NT2/D1 (cell line): ENCODE measurements around the gene ZNF726.
"Not testable (repeated sequence)": the region's sequence is repeated elsewhere in the genome, so short reads cannot be mapped to it uniquely, and the experiment has no call there.

Experiments
- DNase-seq: peaks from one replicate; pipeline ENCODE4 v3.0.0-alpha.2; 2011; ENCODE audit warnings: low read depth, low spot score
- H3K27me3 ChIP-seq: 2 replicates; pipeline ENCODE4 v1.6.0; 2011; ENCODE audit warnings: mild to moderate bottlenecking; ENCODE audit not compliant: insufficient read length, insufficient read depth
- H3K36me3 ChIP-seq: 2 replicates; pipeline ENCODE4 v1.6.1; 2011; ENCODE audit warnings: mild to moderate bottlenecking, low read length, mixed read lengths; ENCODE audit not compliant: insufficient read depth, insufficient read length
- H3K4me1 ChIP-seq: 2 replicates; pipeline ENCODE4 v1.5.1; 2011; ENCODE audit not compliant: insufficient read depth, insufficient read length
- H3K4me3 ChIP-seq: 2 replicates; pipeline ENCODE4 v1.5.1; 2011; ENCODE audit warnings: low read depth; ENCODE audit not compliant: insufficient read length
- H3K9ac ChIP-seq: 2 replicates; pipeline ENCODE4 v1.6.0; 2011; ENCODE audit warnings: low read depth; ENCODE audit not compliant: insufficient read length
- H3K9me3 ChIP-seq: 2 replicates; pipeline ENCODE4 v1.5.1; 2011; ENCODE audit warnings: mild to moderate bottlenecking, low read length; ENCODE audit not compliant: insufficient read depth
- SUZ12 ChIP-seq: IDR thresholded peaks from 2 replicates; pipeline ENCODE4 v1.6.1; 2011; ENCODE audit not compliant: insufficient read length, insufficient read depth; ENCODE audit errors: extremely low read depth
- YY1 ChIP-seq: IDR thresholded peaks from 2 replicates; pipeline ENCODE4 v1.6.1; 2011; ENCODE audit not compliant: insufficient read length, insufficient read depth
- ZNF274 ChIP-seq: IDR thresholded peaks from 2 replicates; pipeline ENCODE4 v1.6.1; 2011; ENCODE audit warnings: mild to moderate bottlenecking, low read depth, low read length

ZNF726 gene

DNA sequence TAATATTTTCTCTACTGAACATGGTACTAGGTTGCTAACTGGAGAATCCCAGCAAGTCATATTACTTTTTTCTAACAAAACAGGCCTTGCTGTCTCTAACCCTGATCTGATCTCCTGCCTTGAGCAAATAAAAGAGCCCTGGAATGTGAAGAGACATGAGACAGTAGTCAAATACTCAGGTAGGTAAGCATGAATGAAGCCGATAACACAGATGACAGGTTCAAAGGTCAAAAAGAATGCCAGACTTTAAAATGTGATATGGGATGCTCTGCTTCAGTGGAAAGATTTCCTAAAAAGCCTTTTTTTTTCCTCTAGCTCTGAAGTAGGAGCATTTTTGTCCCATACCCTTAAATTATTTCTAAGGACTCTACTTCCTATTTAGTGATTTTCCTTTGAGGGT, 28.7 kb downstream of the ZNF726 start:
- Histone ChIP-seq H3K27me3 (no peaks in the 10 kb centered on the region), H3K4me1 (no peaks in the 10 kb centered on the region), H3K9me3 (peaks cover 6% of the 10 kb centered on the region), H3K36me3 (peaks cover 40% of the 10 kb centered on the region), H3K9ac (no peak overlapping the region), H3K4me3 (no peak overlapping the region)
- no peak for TF ChIP-seq SUZ12
- TF ChIP-seq ZNF274, result no peak
- no peak for TF ChIP-seq YY1
- DNase-seq, result no peak

DNA sequence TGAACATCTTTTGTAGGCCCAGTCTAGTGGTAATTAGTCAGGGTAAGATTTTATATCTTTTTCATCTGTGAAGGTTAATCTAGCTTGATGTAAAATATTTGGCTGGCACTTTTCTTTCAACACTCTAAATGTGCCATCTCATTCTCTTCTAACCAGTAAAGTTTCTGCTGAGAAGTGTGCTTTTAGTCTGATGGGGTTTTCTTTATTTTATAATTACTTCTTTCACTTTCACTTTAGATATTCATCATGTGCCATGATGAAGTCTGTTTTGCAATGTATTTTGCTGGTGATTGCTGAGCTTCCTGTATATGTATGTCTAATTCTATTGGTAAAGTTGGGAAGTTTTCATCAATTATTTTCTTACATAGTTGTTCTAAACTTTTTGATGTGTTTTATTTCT, 31.9 kb downstream of the ZNF726 start:
- Histone ChIP-seq H3K9ac (no peak overlapping the region), H3K9me3 (no peaks in the 10 kb centered on the region), H3K36me3 (peaks cover 38% of the 10 kb centered on the region), H3K27me3 (no peaks in the 10 kb centered on the region), H3K4me3 (no peak overlapping the region), H3K4me1 (no peaks in the 10 kb centered on the region)
- no peak for TF ChIP-seq SUZ12
- TF ChIP-seq ZNF274, result no peak
- TF ChIP-seq YY1, result no peak
- no peak for DNase-seq

GRCh38 chr19:23949611-23950010, 34.9 kb downstream of the ZNF726 start:
- Histone ChIP-seq H3K9me3 (no peaks in the 10 kb centered on the region), H3K4me1 (no peaks in the 10 kb centered on the region), H3K27me3 (no peaks in the 10 kb centered on the region), H3K9ac (no peak overlapping the region), H3K4me3 (no peak overlapping the region), H3K36me3 (peaks cover 25% of the 10 kb centered on the region)
- TF ChIP-seq SUZ12 (no peak), YY1 (no peak), ZNF274 (no peak)
- no peak for DNase-seq

DNA sequence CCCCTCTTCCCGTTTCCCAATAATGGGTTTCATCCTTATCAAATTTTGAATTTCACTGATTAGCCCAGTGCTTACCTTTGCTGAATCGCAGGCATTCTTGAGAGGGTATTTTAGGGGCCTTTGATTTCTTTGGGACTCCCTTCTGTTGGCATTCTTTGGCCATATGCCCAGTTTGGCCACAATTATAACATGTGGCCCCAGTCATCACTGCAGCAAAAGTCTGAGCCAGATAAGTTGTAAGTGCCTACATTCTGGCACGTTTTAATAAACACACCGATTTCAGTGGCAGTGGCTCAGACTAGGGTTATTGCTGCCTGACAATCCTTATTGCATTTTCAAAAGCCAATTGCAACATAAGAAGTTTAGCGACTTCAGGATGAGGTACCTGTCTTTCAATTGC, 41.4 kb downstream of the ZNF726 start:
- no peak for DNase-seq
- Histone ChIP-seq H3K36me3 (no peaks in the 10 kb centered on the region), H3K4me3 (no peak overlapping the region), H3K9ac (no peak overlapping the region), H3K27me3 (no peaks in the 10 kb centered on the region), H3K9me3 (no peaks in the 10 kb centered on the region; the same call in 1 of the 2 replicates), H3K4me1 (no peaks in the 10 kb centered on the region)
- TF ChIP-seq ZNF274 (no peak), SUZ12 (no peak), YY1 (no peak)

DNA sequence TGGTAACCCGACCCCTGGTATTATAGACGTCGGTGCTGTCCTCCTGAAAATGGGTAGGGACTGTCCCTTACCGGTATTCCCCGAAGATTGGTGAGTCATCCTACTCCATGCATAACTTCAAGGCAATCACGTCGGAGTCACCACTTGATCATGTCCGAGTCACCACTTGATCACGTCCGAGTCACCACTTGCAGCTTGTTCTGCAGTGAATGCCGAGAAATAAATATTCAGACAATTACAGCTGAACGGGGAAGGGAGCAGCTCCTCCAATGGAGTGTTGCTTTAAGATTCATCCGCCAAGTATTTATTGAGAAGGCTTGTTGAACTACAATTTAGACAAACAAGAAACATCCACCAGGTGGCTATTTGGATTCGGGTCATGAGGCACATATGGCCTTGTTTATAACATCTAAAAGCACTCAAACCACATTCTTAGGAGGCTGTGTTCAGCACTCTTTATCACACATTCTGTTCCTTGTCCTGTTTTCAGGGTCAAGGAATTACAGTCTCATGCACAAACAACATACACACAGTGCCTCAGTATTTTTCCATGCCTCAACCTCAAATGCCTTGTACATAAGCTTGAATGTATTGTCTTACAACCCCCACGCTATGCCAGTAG, 43.1 kb downstream of the ZNF726 start:
- H3K4me1 ChIP-seq, result no peaks in the 10 kb centered on the region
- TF ChIP-seq ZNF274 (no peak), YY1 (no peak), SUZ12 (no peak)
- H3K4me3 ChIP-seq, result no peak overlapping the region
- DNase-seq, result no peak
- H3K9me3 ChIP-seq, result peaks cover 1% of the 10 kb centered on the region
- H3K36me3 ChIP-seq, result no peaks in the 10 kb centered on the region
- H3K27me3 ChIP-seq, result no peaks in the 10 kb centered on the region
- H3K9ac ChIP-seq, result no peak overlapping the region

GRCh38 chr19:23963396-23963795, 48.7 kb downstream of the ZNF726 start:
- H3K9ac ChIP-seq, DNase-seq, H3K36me3 ChIP-seq, H3K4me3 ChIP-seq, H3K4me1 ChIP-seq, H3K27me3 ChIP-seq: not testable (repeated sequence)
- H3K9me3 ChIP-seq, result peaks cover 14% of the 10 kb centered on the region

DNA sequence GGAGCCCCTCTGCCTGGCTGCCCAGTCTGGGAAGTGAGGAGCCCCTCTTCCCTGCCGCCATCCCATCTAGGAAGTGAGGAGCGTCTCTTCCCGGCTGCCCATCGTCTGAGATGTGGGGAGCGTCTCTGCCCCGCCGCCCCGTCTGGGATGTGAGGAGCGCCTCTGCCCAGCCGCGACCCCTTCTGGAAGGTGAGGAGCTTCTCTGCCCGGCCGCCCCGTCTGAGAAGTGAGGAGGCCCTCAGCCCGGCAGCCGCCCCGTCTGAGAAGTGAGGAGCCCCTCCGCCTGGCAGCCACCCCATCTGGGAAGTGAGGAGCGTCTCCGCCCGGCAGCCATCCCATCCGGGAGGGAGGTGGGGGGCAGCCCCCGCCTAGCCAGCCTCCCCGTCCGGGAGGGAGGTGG, 49.2 kb downstream of the ZNF726 start:
- not testable (repeated sequence) for DNase-seq, H3K4me3 ChIP-seq
- peaks cover 14% of the 10 kb centered on the region for H3K9me3 ChIP-seq

DNA sequence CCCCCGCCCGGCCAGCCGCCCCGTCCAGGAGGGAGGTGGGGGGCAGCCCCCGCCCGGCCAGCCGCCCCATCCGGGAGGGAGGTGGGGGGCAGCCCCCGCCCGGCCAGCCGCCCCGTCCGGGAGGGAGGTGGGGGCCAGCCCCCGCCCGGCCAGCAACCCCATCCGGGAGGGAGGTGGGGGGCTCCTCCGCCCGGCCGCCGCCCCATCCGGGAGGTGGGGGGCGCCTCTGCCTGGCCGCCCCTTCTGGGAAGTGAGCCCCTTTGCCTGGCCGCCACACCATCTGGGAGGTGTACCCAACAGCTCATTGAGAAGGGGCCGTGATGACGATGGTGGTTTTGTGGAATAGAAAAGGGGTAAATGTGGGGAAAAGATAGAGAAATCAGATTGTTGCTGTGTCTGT, 49.6 kb downstream of the ZNF726 start:
- not testable (repeated sequence) for H3K4me3 ChIP-seq, DNase-seq, H3K9ac ChIP-seq, H3K36me3 ChIP-seq, H3K27me3 ChIP-seq, H3K4me1 ChIP-seq
- peaks cover 14% of the 10 kb centered on the region for H3K9me3 ChIP-seq

More for the DNA sequence above, 49.2 kb downstream of the ZNF726 start:
- not testable (repeated sequence) for H3K9ac ChIP-seq, H3K36me3 ChIP-seq, H3K27me3 ChIP-seq, H3K4me1 ChIP-seq
